Epithelial cell of proximal tubule (primary cell): ENCODE results near the gene ZDHHC1. TPM values are rescaled to one million over a fixed set of nuclear protein-coding genes. Genes with fewer than 3 reads are reported as not detected.
A peak's percentile ranks its signal among the peaks of the same experiment; 100 is the strongest.

Source experiments
- DNase-seq: peaks from one replicate; pipeline ENCODE4 v3.0.0-alpha.2; 2011; ENCODE audit warnings: low read depth
- H3K4me3 ChIP-seq: 2 replicates; pipeline ENCODE4 v1.5.1; 2011; ENCODE audit warnings: low read depth, mild to moderate bottlenecking, low read length
- total RNA-seq: library from RNA; depleted of rRNA; stranded (reverse); fragments of >200 nt; gene quantifications from 2 replicates; pipeline ENCODE4 v1.2.3, GENCODE V29; 2015
- TF ChIP-seq, protein P1 (sequence below): conservative IDR thresholded peaks from 2 replicates; pipeline ENCODE4 v1.5.1; 2012; ENCODE audit warnings: low read depth, mild to moderate bottlenecking, low read length

Gene ZDHHC1
- total RNA-seq, 1 donor from 2014 or later = 7.3 TPM

DNA sequence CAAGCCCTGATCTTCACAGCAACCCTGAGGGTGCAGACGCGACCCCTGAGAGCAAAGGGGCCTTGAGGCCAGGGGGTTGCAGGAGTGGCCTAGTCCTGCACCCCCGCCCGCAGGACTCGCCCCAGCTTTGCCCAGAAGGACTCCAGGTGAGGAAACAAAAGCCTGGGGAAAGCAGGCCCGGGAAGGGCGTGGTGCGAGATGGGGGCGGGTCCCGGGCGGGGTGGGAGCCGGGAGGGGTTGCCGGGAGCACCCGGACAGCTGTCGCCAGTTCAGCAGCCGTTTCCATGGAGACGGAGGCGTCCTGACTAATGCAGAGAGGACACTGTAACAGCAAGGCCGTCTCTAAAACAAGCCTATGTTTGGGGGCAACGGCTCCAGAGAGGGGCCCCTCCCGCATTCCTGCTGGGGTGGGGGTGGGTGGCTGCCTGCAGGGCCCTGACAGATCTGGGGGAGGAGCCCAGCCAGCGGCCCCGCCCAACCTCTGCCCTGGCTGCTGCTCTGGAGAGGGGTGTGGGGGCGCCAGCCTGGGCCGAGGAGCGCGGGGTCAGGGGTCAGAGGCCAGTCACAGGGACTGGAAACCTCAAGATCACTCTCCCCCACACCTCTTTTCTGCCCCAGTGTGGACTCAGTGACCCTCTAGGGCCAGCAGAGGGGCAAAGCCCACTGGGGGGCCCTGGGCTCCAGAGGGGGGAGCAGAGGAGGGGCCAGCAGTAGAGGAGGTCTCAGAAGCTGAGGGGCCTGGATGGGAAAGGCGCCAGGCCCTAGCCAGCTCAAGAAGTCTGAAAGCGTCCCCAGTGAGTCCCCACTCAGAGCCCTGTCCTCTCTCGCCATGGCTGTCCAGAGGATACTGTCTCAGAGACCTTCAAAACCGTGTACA, 19.9 kb downstream of the ZDHHC1 start:
- no peak overlapping the region for H3K4me3 ChIP-seq
- no peak for DNase-seq
- TF ChIP-seq, protein P1, sequence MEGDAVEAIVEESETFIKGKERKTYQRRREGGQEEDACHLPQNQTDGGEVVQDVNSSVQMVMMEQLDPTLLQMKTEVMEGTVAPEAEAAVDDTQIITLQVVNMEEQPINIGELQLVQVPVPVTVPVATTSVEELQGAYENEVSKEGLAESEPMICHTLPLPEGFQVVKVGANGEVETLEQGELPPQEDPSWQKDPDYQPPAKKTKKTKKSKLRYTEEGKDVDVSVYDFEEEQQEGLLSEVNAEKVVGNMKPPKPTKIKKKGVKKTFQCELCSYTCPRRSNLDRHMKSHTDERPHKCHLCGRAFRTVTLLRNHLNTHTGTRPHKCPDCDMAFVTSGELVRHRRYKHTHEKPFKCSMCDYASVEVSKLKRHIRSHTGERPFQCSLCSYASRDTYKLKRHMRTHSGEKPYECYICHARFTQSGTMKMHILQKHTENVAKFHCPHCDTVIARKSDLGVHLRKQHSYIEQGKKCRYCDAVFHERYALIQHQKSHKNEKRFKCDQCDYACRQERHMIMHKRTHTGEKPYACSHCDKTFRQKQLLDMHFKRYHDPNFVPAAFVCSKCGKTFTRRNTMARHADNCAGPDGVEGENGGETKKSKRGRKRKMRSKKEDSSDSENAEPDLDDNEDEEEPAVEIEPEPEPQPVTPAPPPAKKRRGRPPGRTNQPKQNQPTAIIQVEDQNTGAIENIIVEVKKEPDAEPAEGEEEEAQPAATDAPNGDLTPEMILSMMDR = no peak

DNA sequence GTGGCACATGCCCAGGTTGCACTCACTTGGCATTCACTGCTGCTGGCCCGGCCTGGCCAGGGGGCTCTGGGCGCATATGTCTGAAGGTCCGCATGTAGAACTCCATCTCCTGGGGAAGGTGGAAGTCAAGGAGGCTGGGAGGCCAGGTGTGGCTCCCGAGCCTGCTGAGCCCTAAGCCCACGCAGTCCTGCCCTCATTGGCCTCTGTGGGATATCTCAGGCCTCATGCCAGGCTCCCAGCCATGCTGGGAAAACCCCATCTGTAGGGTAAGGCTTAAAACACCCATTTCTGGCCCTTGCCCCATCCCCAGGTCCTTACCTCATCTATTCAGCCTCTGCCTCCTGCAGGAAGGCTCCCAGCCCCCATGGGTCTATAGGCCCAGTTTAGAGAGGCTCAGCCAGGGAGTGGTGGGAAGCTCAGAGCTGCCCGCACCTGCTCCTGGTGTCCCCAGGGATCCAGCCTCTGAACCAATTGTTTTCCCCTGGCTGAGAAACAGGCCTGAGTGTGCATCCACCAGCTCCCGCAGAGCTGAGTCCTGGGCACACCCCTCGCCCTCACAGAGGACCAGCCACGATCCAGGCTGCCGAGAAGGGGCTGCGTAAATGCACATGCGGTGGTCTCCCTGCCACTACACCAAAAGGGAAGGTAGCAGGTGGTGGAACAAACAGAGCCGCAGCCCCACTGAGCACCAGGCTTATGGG, 20.7 kb downstream of the ZDHHC1 start:
- H3K4me3 ChIP-seq = no peak overlapping the region
- DNase-seq = no peak

DNA sequence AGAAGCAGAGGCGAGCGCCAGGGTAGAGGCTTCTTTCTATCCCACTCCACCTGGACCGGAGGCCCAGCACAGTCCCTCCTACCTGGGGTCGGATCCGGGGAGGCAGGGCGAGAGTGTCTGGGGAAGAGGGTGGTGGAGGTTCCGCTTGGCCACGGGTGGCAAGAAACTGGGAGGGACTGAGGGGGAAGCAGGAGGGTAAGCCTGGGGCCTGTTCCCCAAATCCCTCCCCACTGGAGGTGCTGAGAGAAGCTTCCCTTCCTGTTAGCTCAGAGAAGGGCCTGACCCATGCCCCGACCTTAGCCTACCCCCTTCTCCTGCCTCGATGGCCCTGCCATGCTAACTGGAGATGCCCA, 21.2 kb downstream of the ZDHHC1 start:
- DNase-seq = no peak
- no peak overlapping the region for H3K4me3 ChIP-seq
- TF ChIP-seq, protein P1 = no peak

More for the DNA sequence above, 20.7 kb downstream of the ZDHHC1 start:
- TF ChIP-seq, protein P1 = no peak

DNA sequence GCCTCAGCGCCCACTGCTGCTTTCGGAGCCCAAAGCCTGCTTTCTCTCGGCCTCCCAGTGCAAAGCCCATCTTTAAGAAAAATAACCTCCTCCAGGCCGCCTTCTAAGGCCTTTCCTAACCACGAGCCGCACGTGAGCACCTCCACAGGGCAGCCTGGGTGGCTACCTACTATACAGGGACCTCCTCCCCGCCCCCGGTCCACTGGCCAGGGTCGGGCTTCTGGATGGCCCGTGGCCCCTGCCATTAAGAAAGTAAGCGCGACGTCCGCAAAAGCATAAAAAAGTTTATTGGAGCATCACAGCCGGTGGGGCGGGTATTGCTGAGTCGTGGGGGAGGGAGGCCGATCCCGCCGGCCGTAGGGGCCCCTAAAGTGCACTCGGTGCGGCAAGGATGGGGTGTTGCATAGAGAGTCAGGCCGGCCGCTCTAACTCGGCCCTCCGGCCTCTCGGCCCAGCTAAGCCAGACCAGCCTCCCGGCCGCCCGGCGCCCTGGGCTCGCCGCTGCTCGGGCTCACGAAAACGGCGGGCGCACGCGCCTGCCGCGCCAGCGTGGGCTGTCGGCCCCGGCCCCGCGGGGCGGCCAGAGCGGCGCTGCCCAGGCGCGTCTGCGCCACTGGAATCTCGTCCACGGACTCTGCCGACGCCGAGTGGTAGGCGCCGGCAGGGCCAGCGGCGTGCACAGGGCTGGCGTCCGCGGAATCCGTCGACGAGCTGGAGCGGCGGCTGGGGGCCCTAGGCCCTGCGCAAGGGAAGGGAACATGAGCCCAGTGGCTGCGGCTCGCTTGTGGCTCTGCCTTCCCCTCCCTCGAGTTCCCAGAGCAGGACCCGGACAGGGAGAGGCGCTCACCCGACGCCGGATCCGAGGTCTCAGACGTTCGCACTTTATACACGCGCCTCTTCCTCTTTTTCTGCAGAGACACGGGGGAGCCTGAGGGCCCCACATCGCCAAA, 21.8 kb downstream of the ZDHHC1 start:
- H3K4me3 ChIP-seq = peak overlapping the region; percentile 13
- DNase-seq = no peak
- TF ChIP-seq, protein P1 = no peak

DNA sequence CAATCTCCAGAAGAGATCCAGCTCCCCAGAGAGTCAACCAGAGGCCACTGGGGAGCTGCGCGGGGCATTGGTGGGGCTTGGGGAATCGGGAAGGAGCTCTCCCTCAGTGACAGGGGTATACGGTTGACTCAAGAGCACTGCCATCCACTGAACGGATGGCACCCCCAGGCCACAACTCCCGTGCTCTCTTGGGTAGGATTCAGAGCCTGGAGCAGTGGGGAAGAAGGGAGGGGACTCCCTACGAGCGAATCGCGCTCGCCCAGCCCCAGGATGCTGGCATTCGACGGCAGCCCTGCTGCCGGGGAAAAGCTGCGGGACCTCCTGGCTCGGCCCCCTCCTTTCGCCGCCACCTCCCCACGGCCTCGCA, 22.5 kb downstream of the ZDHHC1 start:
- DNase-seq = no peak
- peak overlapping the region; percentile 29 for H3K4me3 ChIP-seq
- TF ChIP-seq, protein P1 = no peak

DNA sequence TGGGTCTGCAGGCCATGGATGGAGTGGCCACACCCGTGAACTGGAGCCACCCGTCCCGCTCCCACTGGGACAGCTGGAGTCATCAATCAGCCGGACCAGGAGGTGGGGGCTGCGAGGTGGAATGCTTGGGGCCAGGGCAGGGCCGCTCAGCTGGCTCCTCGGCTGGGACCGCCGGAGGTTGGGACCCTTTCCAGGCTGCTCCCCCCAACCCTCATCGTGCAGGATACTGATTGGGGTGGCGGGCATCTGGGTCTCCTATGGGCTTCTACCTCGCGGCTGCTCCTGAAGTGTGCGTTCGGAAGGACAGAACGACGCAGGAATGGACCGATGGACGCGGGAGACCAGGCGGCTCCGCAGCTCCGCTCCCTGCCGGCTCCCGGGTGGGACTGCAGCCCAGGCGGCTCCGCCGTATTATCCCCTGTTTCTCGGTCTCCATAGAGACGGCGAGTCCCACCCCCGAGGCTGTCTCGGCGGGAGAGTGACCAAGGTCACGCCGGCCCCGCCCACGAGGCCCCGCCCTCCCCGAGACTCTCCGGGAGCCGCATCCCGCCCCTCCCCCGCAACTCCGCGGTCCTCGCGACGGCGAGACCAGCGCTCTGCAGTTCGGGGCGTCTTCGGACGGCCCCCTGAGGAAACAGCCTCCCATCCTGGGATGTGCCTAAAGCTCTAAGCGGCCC, 23.0 kb downstream of the ZDHHC1 start, which contains the start of gene TPPP3:
TPPP3 (minus strand) TSS at position 388 of the 677 bp plus-strand sequence. CDS start 2,387 bp downstream, outside the sequence.
- H3K4me3 ChIP-seq = peak within 1 kb of the TSS; percentile 29
- DNase-seq = no peak
- TF ChIP-seq, protein P1 = peak; percentile 57
